IPS-NIHi7 (cell line): Measurements from ENCODE around the gene RAPGEF2.

Experiments
- DNase-seq: peaks from one replicate; pipeline ENCODE4 v3.0.0; 2012; ENCODE audit warnings: mixed read lengths; ENCODE audit errors: extremely low spot score

RAPGEF2 gene

DNA sequence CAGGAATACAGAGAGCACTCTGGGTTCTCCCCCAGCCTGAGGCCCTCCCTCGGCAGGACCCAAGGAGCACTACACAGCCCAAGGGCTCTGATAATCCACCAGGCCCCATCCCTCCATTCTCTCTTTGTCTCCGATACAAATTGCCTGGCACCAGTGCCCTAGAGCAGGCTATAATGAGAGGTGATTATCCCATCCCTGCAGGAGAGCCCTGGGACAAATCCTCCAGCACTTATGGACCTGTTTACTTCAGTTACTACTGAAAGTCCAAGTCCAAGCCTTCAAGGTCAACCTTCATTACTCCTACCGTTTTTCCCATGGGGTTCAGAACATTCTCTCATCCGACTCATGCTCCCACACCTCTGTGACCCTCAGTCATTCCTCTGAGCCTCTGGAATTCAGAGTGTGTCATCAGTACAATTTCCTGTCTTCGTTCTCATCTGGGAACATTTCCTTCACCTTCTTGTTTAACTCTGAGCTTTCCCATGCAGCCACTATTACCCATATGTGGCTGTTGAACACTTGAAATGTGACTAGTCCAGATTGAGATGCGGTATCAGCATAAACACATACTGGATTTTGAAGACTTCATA lies 299.0 kb downstream of the RAPGEF2 start:
- no peak for DNase-seq
